ENCODE measurements around the gene PIAS4.

Gene PIAS4, protein sequence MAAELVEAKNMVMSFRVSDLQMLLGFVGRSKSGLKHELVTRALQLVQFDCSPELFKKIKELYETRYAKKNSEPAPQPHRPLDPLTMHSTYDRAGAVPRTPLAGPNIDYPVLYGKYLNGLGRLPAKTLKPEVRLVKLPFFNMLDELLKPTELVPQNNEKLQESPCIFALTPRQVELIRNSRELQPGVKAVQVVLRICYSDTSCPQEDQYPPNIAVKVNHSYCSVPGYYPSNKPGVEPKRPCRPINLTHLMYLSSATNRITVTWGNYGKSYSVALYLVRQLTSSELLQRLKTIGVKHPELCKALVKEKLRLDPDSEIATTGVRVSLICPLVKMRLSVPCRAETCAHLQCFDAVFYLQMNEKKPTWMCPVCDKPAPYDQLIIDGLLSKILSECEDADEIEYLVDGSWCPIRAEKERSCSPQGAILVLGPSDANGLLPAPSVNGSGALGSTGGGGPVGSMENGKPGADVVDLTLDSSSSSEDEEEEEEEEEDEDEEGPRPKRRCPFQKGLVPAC

DNA sequence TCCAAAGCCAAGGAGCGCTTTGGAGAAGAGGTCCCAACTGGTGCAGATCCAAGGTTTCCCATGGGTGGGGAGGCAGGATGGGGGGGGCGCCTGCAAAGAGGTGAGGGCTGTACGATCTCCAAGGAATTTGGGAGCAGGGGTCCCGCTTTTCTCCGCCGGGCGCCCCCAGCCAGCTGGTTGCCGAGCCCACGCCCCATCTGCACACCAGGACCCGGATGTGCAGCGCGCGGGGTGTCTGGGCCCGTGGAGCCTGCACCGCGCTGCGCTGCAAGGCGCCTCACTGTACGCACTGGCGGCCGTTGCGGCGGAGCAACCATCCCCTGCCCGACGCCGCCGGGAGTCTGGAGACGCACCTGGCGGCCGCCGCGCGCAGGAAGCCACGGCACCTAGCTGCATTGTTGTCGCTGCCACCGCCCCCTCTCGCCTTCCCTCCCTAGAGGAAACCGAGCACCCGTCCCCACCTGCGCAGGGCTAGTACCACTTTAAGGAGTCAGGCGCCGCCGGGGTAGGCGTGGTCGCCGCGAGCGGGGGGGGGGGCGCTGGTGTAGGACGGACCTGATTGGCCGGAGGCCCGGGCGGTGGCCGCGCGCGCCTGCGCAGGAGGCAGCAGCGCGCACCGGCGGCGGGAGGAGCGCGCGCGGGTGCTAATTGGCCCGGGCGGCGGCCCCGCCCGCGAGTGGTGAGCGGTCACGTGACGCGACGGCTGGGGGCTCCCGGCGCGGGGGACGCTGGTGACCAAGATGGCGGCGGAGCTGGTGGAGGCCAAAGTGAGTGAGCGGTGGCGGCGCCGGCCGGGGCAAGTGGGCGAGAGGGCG, at the start of gene PIAS4:
TSS of gene PIAS4 (plus strand) at position 716 of the 815 bp plus-strand sequence. CDS start at position 741, 25 bp downstream.
- TF ChIP-seq, protein P1, sequence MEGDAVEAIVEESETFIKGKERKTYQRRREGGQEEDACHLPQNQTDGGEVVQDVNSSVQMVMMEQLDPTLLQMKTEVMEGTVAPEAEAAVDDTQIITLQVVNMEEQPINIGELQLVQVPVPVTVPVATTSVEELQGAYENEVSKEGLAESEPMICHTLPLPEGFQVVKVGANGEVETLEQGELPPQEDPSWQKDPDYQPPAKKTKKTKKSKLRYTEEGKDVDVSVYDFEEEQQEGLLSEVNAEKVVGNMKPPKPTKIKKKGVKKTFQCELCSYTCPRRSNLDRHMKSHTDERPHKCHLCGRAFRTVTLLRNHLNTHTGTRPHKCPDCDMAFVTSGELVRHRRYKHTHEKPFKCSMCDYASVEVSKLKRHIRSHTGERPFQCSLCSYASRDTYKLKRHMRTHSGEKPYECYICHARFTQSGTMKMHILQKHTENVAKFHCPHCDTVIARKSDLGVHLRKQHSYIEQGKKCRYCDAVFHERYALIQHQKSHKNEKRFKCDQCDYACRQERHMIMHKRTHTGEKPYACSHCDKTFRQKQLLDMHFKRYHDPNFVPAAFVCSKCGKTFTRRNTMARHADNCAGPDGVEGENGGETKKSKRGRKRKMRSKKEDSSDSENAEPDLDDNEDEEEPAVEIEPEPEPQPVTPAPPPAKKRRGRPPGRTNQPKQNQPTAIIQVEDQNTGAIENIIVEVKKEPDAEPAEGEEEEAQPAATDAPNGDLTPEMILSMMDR (IDR thresholded peaks at IDR 0.05; ENCODE audit: control extremely low read depth, extremely low read depth, low read depth, missing control alignments): no peak
- ChIA-PET POLR2A (interaction anchor here (0.6 to 1.2 kb wide), 5 partner anchors 10 to 102 kb away, joined by 3 to 4 read pairs (median 3); no protein-coding TSS in a partner anchor), CTCF (interaction anchor here (0.9 to 3.9 kb wide), 8 partner anchors 12 to 133 kb away, joined by 3 to 17 read pairs (median 4); partner anchors contain the start of gene EEF2)
- peak; percentile 100 for DNase-seq (ENCODE audit: extremely low spot score)

DNA sequence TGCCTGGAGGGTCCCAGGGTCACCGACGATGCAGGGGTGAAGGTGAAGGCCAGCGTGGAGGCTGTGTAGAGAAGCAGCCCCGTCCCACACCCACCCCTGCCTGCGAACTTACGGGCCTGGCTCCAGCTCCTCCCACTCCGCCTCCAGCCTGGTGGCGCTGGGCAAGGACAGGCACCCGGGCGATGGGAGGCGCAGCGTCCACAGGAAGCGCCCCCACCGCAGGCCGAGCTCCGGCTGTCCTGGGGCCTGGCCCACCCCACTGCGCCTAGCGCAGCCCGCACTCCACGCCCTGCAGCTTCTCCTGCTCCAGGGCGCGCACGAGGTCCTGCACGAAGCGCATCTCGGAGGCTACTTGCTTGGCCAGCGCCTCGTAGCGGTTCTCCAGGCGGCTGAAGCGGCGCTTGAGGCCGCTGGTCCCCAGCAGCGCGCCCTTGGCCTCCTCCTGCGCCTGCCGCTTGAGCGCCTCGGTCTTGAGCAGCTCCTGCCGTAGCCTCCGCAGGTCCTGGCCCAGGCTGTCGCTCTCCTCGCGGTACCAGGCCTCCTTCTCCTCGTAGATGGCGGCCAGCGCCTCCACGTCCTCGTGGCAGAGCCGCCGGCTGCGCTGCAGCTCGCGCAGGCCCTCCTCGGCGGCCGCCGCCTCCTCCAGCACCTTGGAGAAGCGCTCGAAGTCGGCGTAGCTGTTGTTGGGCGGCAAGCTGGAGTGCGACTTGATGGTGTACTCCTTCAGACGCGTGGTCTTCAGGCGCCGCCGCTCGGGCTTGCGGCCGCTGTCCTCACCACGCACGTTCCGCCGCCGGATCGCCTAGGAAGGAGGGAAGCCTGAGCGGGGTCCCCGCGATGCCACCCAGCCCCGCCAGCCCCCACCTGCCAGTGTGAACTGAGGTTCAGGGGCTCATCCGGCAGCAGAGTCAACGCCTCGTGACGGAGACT, 48.4 kb upstream of the PIAS4 start:
- TF ChIP-seq, protein P1 (IDR thresholded peaks at IDR 0.05; ENCODE audit: control extremely low read depth, extremely low read depth, low read depth, missing control alignments): no peak
- POLR2A ChIA-PET: no interaction called here
- no peak for DNase-seq (ENCODE audit: extremely low spot score)
- CTCF ChIA-PET: interaction anchor here (1.2 kb wide), 1 partner anchor 10 kb away, joined by 3 read pairs; no protein-coding TSS in a partner anchor

DNA sequence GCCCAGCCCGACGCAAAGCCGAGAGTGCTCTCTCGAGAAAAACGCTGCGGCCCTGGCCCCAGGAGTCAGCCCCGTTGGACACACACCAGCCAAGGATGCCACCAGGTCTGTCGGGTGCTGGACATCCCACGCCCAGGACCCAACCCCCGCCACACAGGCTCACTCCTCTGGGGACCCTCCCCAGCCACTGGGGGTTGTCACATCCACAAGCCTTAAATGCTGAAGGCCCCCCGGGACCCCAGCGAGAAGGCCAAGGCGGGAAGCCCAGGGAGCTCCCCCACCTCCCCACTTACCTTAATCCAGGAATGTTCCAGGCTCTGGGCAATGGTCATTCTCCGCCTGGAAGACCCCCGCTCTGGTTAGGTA, 47.8 kb upstream of the PIAS4 start:
- DNase-seq (ENCODE audit: extremely low spot score): no peak
- TF ChIP-seq, protein P1 (IDR thresholded peaks at IDR 0.05; ENCODE audit: control extremely low read depth, extremely low read depth, low read depth, missing control alignments): no peak
- ChIA-PET CTCF (interaction anchor here (1.2 kb wide), 1 partner anchor 11 kb away, joined by 3 read pairs; no protein-coding TSS in a partner anchor), POLR2A (no interaction called here)

DNA sequence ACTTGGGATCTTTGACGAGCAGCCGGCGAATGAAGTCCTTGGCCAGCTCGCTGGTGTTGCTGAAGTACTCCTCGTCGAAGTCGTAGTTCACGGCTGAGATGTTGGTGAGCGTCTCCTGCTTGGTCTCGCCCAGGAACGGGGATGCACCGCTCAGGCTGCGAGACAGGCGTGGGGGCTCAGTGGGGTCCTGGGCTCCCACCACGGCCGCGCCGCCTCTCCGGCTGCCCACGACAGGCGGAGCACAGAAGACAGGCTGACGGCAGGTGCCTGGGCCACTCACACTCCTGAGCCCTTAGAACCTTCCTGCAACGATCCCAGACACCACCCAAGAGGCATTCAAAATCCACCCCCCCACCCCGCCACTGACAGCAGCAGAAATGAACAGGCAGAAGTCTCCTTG, 46.5 kb upstream of the PIAS4 start:
- TF ChIP-seq, protein P1 (IDR thresholded peaks at IDR 0.05; ENCODE audit: control extremely low read depth, extremely low read depth, low read depth, missing control alignments): no peak

DNA sequence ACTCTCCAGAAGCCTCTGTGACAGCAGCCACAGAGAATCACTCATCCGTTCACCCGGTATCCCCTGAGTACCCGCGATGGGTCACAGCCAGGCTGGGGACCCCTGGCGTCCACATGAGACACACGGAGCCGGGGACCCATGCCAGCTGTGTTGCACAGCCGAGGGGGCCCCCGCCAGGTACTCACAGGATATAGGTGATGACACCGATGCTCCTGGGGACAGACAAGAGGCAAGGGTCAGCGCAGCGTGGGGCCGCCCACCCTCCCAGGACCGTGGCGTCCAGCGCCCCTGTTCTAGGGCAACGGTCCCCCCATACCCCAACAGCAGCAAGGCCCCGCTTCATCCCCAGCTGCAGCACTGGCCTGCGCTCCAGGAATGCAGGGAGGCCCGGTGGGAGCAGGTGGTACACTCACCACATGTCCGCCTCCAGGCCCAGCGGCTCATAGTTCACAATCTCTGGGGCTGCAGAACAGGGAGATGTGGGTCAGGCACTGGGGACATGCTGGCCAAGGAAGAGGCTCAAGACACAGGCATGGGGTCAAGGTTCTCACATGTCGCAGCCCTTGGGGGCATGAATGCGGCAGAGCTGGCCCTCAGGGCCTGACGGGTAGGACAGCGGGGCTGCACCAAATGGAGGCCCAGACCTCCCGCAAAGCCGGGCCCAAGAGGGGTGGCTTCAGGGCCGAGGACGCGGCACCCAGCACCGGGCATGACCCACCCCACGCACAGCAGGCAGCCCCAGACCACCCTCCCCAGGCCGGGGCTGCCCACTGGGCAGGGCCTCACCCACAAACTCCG, 43.9 kb upstream of the PIAS4 start:
- ChIA-PET CTCF (interaction anchor here (0.6 to 1.3 kb wide), 2 partner anchors 25 to 595 kb away, joined by 3 read pairs; no protein-coding TSS in a partner anchor), POLR2A (no interaction called here)
- TF ChIP-seq, protein P1 (IDR thresholded peaks at IDR 0.05; ENCODE audit: control extremely low read depth, extremely low read depth, low read depth, missing control alignments): no peak
- DNase-seq (ENCODE audit: extremely low spot score): no peak

More for the DNA sequence above, 46.5 kb upstream of the PIAS4 start:
- ChIA-PET POLR2A (no interaction called here), CTCF (no interaction called here)
- DNase-seq (ENCODE audit: extremely low spot score): no peak

Measured in GM10248 (cell line).